ENCODE results near the gene GARIN5B. TPM values are rescaled to one million over a fixed set of nuclear protein-coding genes. Genes with fewer than 3 reads are reported as not detected.

The GARIN5B gene
- total RNA-seq, 1 experiment from 2014 or later = not detected

GRCh38 chr19:55348317-55349034, 14.6 kb downstream of the GARIN5B start:
- intact Hi-C loops (cut with micrococcal nuclease) = no loop called here
- no peaks in the 10 kb centered on the region for H3K9me3 Mint-ChIP-seq (ENCODE audit: unreplicated experiment)
- H3K27me3 Mint-ChIP-seq (ENCODE audit: insufficient read depth, unreplicated experiment) = no peaks in the 10 kb centered on the region
- ChIA-PET CTCF (interaction anchor here (0.7 to 1.5 kb wide), 4 partner anchors 8 to 47 kb away, joined by 3 to 8 read pairs (median 4); no protein-coding TSS in a partner anchor), POLR2A (interaction anchor here (0.6 to 1.5 kb wide), 6 partner anchors 9 to 89 kb away, joined by 3 to 4 read pairs (median 3); partner anchors contain the start of gene KMT5C)
- peaks cover 25% of the 10 kb centered on the region for H3K36me3 Mint-ChIP-seq (ENCODE audit: insufficient read depth, unreplicated experiment)
- TF ChIP-seq CTCF (IDR thresholded peaks at IDR 0.05; ENCODE audit: unreplicated experiment) = no peak
- BruUV-seq (replicated peaks) = no TSS peak
- DNase-seq (ENCODE audit: unreplicated experiment) = no peak
- peaks cover 30% of the 10 kb centered on the region for H3K4me1 Mint-ChIP-seq (ENCODE audit: insufficient read depth, unreplicated experiment)
- H3K27ac Mint-ChIP-seq (ENCODE audit: low read depth, unreplicated experiment) = no peak overlapping the region
- no peak overlapping the region for H3K4me3 Mint-ChIP-seq (ENCODE audit: unreplicated experiment)

GRCh38 chr19:55347442-55348009, 15.5 kb downstream of the GARIN5B start:
- Mint-ChIP-seq H3K27me3 (ENCODE audit: insufficient read depth, unreplicated experiment) (no peaks in the 10 kb centered on the region), H3K4me3 (ENCODE audit: unreplicated experiment) (no peak overlapping the region), H3K36me3 (ENCODE audit: insufficient read depth, unreplicated experiment) (peaks cover 31% of the 10 kb centered on the region), H3K27ac (ENCODE audit: low read depth, unreplicated experiment) (no peak overlapping the region), H3K4me1 (ENCODE audit: insufficient read depth, unreplicated experiment) (peaks cover 22% of the 10 kb centered on the region), H3K9me3 (ENCODE audit: unreplicated experiment) (no peaks in the 10 kb centered on the region)
- no peak for TF ChIP-seq CTCF (IDR thresholded peaks at IDR 0.05; ENCODE audit: unreplicated experiment)
- ChIA-PET POLR2A (interaction anchor here (1.1 to 1.3 kb wide), 2 partner anchors 10 to 88 kb away, joined by 3 to 4 read pairs; no protein-coding TSS in a partner anchor), CTCF (interaction anchor here (1.2 to 1.5 kb wide), 3 partner anchors 18 to 46 kb away, joined by 3 to 5 read pairs (median 4); no protein-coding TSS in a partner anchor)
- intact Hi-C loops (cut with micrococcal nuclease) = no loop called here
- no peak for DNase-seq (ENCODE audit: unreplicated experiment)
- no TSS peak for BruUV-seq (replicated peaks)

- intact Hi-C loops (cut with micrococcal nuclease) = no loop called here
- CTCF ChIA-PET = interaction anchor here (0.6 kb wide), 2 partner anchors 34 to 183 kb away, joined by 3 to 6 read pairs; no protein-coding TSS in a partner anchor
- H3K36me3 Mint-ChIP-seq (ENCODE audit: insufficient read depth, unreplicated experiment) = peaks cover 35% of the 10 kb centered on the region
- no peak overlapping the region for H3K27ac Mint-ChIP-seq (ENCODE audit: low read depth, unreplicated experiment)
- POLR2A ChIA-PET = no interaction called here
- no peak overlapping the region for H3K4me3 Mint-ChIP-seq (ENCODE audit: unreplicated experiment)
- H3K4me1 Mint-ChIP-seq (ENCODE audit: insufficient read depth, unreplicated experiment) = peaks cover 16% of the 10 kb centered on the region
- H3K27me3 Mint-ChIP-seq (ENCODE audit: insufficient read depth, unreplicated experiment) = no peaks in the 10 kb centered on the region
- BruUV-seq (replicated peaks) = no TSS peak
- no peak for TF ChIP-seq CTCF (IDR thresholded peaks at IDR 0.05; ENCODE audit: unreplicated experiment)
- no peaks in the 10 kb centered on the region for H3K9me3 Mint-ChIP-seq (ENCODE audit: unreplicated experiment)
- DNase-seq (ENCODE audit: unreplicated experiment) = no peak
Measured at GRCh38 chr19:55346725-55347441, 16.2 kb downstream of the GARIN5B start.
